Ovary (tissue), 9 donors: ENCODE measurements around the gene AKT1. TPM values are rescaled to one million over a fixed set of nuclear protein-coding genes. Genes with fewer than 3 reads are reported as not detected.

Experiments
- DNase-seq, 5 donors: peaks; one replicate each; pipeline ENCODE4 v3.0.0-alpha.2; 2019 to 2020
- H3K27ac ChIP-seq, 2 donors: fragments of 200-600 bp; one replicate each; pipeline versions ENCODE4 v1.5.1 to v1.8.0; 2019 to 2022
- H3K27me3 ChIP-seq: fragments of 200-600 bp; one replicate; pipeline ENCODE4 v1.8.0; 2022
- H3K36me3 ChIP-seq: fragments of 200-600 bp; sonication (generic); one replicate; pipeline ENCODE4 v1.5.1; 2019
- H3K4me1 ChIP-seq: one replicate; pipeline ENCODE4 v1.8.1; 2013; ENCODE audit warnings: mild to moderate bottlenecking, moderate library complexity; ENCODE audit not compliant: insufficient read depth
- H3K4me3 ChIP-seq: fragments of 200-600 bp; sonication (generic); one replicate; pipeline ENCODE4 v1.5.1; 2017
- H3K9me3 ChIP-seq, 2 donors: fragments of 200-600 bp in 1 of 2; sonication (generic) in 1 of 2; one replicate each; pipeline versions ENCODE4 v1.5.1 to v1.8.1; 2013 to 2019; ENCODE audit warnings: mild to moderate bottlenecking in 1 of 2, moderate library complexity in 1 of 2
- CTCF ChIP-seq, 3 donors: fragments of 450-650 bp in 2 of 3; fragments of 200-600 bp in 1 of 3; IDR thresholded peaks; one replicate each; pipeline versions ENCODE4 v1.5.1 to v1.8.0; 2016 to 2022; ENCODE audit warnings: antibody characterized with exemption in 3 of 3, mild to moderate bottlenecking in 1 of 3
- EP300 ChIP-seq: sonication (generic); formaldehyde crosslinking; IDR thresholded peaks from one replicate; pipeline ENCODE4 v1.6.1; 2017; ENCODE audit warnings: antibody characterized with exemption
- POLR2A ChIP-seq: fragments of 450-650 bp; IDR thresholded peaks from one replicate; pipeline ENCODE4 v1.6.1; 2017; ENCODE audit warnings: antibody characterized with exemption, mild to moderate bottlenecking, moderate library complexity
- WGBS, 3 donors: extraction: QIAGEN DNeasy Blood & Tissue Kit in 1 of 3; methylation state at CpG; one replicate each; pipeline versions ENCODE4 v1.1.5 to v1.1.7; 2013 to 2017; 5-methylcytosine and 5-hydroxymethylcytosine counted together
- intact Hi-C, 4 donors: fragments of 100-400 bp; cut with DNase I; formaldehyde crosslinking; loops; one replicate each; pipeline versions ENCODE4 v1.11.0 to v1.15.1; 2022 to 2023
- polyA plus RNA-seq, 2 donors: library from polyadenylated mRNA; stranded (reverse); fragments of 200-250 nt in 1 of 2; fragments of 350-450 nt in 1 of 2; fragmentation: Illumina TruSeq in 1 of 2; extraction: RNeasy Lipid Tissue Mini Kit (QIAGEN cat#74804) in 1 of 2; gene quantifications; one replicate each; pipeline ENCODE4 v1.2.3, GENCODE V29; 2013 to 2014
- total RNA-seq, 7 donors: library from RNA; depleted of rRNA in 2 of 7; stranded (reverse); fragments of >200 nt in 2 of 7; fragmentation: NEBNext Ultra II Directional in 3 of 7; extraction: Animal tissue kit (Norgen Biotek cat#: 25700) in 3 of 7; gene quantifications; one replicate each; pipeline versions ENCODE4 v1.1.0 to v1.2.4, GENCODE V29; 2016 to 2023
- donor health status: DM: no; HTN: no; CAD: no; lungs with moderate emphysema.
- donor health status: DM: no; HTN: no; CAD: no.
- donor health status: Bipolar disorder and iron deficiency.
- donor health status: DM: yes; HTN: yes; CAD: no.
- donor health status: DM: no; HTN: no; CAD: no.
- donor health status: DM: yes; HTN: yes; CAD: no.

Gene AKT1
- total and polyA plus RNA-seq, 9 donors = 53.9 to 105 (median 95.4) TPM

DNA sequence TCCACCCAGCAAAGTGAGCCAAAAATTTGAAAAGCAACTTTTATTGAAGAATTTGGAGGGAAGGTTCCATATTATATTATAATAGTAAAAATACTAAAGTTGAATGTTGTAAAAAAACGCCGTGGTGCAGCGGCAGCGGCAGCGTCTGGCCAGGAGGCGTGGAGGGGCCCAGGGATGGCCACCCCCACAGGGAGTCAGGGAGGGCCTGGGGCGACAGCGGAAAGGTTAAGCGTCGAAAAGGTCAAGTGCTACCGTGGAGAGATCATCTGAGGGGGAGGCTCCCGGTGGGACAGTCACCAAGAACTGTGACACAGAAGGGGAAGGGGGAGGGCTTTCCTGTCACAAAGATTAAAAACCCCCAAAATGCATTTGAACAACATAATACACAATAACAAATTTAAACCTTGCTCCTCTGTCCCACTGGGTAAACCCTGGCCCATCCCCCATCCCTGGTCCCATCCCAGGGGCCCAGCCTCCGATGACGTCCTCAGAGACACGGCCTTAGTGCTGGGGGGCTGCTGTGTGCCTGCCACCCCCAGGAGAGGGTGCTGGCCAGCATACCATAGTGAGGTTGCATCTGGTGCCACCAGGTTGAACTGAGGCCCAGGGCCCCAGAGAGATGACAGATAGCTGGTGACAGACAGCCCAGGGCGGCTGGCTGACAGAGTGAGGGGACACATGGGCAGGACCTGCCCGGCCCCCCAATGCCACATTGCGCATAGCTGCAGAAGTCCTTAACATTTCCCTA, 26.1 kb downstream of the AKT1 start:
- no peaks in the 10 kb centered on the region for H3K9me3 ChIP-seq
- no peaks in the 10 kb centered on the region for H3K27me3 ChIP-seq
- 77% methylated on average over 18 of the region's 18 CpGs for WGBS, 3 donors
- H3K4me3 ChIP-seq = no peak overlapping the region
- H3K4me1 ChIP-seq = peaks cover 2% of the 10 kb centered on the region
- intact Hi-C loops = loop anchor here in 3 of 4 donors (1.0 to 2.0 kb wide), 3 partner anchors 25 to 57 kb away; partner anchors contain the start of gene AKT1 (in 1 of the 3)
- no peak for DNase-seq
- no peak for TF ChIP-seq CTCF (IDR thresholded peaks at IDR 0.05)
- TF ChIP-seq EP300 = no peak
- no peaks in the 10 kb centered on the region for H3K36me3 ChIP-seq
- peak overlapping the region in 1 of 2 donors; percentile 57 for H3K27ac ChIP-seq

GRCh38 chr14:104768437-104769323, 26.9 kb downstream of the AKT1 start:
- peak; percentile 84 to 93 (median 91) for DNase-seq
- intact Hi-C loops = loop anchor here in 3 of 4 donors (1.0 to 2.0 kb wide), 2 partner anchors 53 to 58 kb away; no protein-coding TSS in a partner anchor
- WGBS, 3 donors = 15 to 17% (median 15%) methylated on average over 24 to 25 of the region's 25 CpGs
- H3K4me1 ChIP-seq = peaks cover 2% of the 10 kb centered on the region
- H3K9me3 ChIP-seq = no peaks in the 10 kb centered on the region
- H3K36me3 ChIP-seq = no peaks in the 10 kb centered on the region
- no peak overlapping the region for H3K4me3 ChIP-seq
- H3K27me3 ChIP-seq = no peaks in the 10 kb centered on the region
- TF ChIP-seq CTCF (IDR thresholded peaks at IDR 0.05) (peak; percentile 73 to 95 (median 83)), POLR2A (no peak)
- H3K27ac ChIP-seq = peak overlapping the region in 1 of 2 donors; percentile 57

DNA sequence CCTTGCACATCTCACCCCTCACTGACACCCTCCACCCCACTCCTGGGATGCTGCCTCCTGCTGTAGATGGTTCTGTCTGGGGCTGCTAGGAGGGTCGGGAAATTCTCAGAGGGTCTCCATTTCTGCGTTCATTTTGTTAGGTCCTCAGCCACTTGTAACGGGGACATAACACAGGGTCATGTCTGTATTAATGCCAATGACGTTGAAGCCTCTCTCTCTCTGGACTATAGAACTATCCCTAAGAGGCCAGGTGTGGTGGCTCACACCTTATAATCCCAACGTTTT, 28.0 kb downstream of the AKT1 start:
- Histone ChIP-seq H3K36me3 (no peaks in the 10 kb centered on the region), H3K27me3 (no peaks in the 10 kb centered on the region), H3K27ac (no peak overlapping the region), H3K9me3 (no peaks in the 10 kb centered on the region), H3K4me3 (no peak overlapping the region), H3K4me1 (peaks cover 2% of the 10 kb centered on the region)
- DNase-seq = no peak
- intact Hi-C loops = no loop called here
- TF ChIP-seq CTCF (IDR thresholded peaks at IDR 0.05) = no peak
- TF ChIP-seq EP300 = no peak
- TF ChIP-seq POLR2A = no peak
- WGBS, 3 donors = 77 to 82% (median 77%) methylated on average over 5 of the region's 5 CpGs

GRCh38 chr14:104766863-104767633, 28.5 kb downstream of the AKT1 start:
- Histone ChIP-seq H3K4me1 (peaks cover 2% of the 10 kb centered on the region), H3K27ac (no peak overlapping the region), H3K36me3 (no peaks in the 10 kb centered on the region), H3K4me3 (no peak overlapping the region), H3K27me3 (no peaks in the 10 kb centered on the region), H3K9me3 (no peaks in the 10 kb centered on the region)
- TF ChIP-seq EP300 (no peak), CTCF (IDR thresholded peaks at IDR 0.05) (no peak), POLR2A (no peak)
- intact Hi-C loops = no loop called here
- no peak for DNase-seq
- 86 to 93% (median 89%) methylated on average over 15 of the region's 15 CpGs for WGBS, 3 donors
